ENCODE data around the gene ITPRID1. TPM values are rescaled to one million over a fixed set of nuclear protein-coding genes. Genes with fewer than 3 reads are reported as not detected.

ITPRID1 gene
- total and polyA plus RNA-seq, 9 of the 15 experiments (the other 6 are each of a cell fraction or from before 2014, with no cell fraction given), result not detected

DNA sequence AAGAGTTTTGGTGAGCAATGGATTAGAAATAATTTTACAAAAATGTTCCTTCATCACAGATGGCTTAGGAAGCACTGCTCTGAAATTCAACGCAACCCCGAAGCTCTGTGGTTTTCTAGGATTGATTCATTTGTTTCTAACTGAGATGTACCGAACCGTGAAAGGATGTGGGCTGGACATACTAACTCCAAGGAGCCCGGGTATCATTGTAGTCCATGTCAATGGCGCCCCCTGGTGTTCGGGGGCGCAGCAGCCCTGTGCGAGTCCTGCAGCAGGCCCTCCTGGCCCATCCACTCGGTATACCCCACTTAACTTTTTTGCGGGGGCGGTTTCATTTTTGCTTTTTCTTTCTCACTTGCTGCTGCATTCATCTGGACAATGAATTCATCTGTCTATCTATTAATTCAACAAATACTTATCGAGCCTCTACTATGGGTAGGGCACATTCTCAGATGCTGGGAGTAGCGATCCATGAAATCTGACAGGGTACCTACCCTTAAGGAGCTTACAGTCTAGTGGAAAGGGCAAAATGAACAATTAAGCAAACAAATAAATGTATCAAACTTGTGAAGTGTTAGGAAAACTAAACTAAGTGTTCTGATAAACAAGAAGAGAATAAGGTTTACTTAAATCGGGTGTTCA is 25.2 kb upstream of the ITPRID1 start (continued):
- TF ChIP-seq, protein P1, sequence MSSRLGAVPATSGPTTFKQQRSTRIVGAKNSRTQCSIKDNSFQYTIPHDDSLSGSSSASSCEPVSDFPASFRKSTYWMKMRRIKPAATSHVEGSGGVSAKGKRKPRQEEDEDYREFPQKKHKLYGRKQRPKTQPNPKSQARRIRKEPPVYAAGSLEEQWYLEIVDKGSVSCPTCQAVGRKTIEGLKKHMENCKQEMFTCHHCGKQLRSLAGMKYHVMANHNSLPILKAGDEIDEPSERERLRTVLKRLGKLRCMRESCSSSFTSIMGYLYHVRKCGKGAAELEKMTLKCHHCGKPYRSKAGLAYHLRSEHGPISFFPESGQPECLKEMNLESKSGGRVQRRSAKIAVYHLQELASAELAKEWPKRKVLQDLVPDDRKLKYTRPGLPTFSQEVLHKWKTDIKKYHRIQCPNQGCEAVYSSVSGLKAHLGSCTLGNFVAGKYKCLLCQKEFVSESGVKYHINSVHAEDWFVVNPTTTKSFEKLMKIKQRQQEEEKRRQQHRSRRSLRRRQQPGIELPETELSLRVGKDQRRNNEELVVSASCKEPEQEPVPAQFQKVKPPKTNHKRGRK (tag; IDR thresholded peaks at IDR 0.05), result no peak
- peak; percentile 45 for TF ChIP-seq EGR1 (conservative IDR thresholded peaks at IDR 0.05)
- TF ChIP-seq, protein P2, sequence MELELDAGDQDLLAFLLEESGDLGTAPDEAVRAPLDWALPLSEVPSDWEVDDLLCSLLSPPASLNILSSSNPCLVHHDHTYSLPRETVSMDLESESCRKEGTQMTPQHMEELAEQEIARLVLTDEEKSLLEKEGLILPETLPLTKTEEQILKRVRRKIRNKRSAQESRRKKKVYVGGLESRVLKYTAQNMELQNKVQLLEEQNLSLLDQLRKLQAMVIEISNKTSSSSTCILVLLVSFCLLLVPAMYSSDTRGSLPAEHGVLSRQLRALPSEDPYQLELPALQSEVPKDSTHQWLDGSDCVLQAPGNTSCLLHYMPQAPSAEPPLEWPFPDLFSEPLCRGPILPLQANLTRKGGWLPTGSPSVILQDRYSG (tag; conservative IDR thresholded peaks at IDR 0.05; ENCODE audit: low read depth), result no peak

DNA sequence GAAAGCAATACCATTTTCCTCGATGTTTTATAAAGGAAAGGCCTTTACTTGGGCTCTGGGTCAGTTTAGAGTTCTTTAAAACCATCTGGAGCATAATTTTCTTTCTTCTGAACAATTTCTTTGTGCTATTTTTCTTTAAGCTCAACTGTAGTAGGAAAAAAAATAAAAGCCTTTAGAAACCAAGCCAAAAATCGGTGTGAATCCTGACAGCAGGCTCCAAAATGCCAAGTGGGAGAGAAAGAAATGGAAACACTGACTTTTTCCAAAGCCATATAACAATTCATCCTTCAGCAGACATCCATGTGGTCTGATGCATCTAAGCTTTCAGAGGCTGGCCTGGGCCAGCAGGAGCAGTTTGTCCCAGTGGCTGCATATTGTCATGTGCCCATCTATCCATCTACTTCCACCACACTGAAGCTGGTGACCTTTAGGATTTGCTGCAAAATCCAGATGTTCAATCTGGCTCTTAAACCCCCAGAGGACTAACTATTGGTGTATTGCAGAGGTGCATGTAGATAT is 23.0 kb upstream of the ITPRID1 start:
- Histone ChIP-seq H3K9me3 (replicated peaks; ENCODE audit: control insufficient read depth, insufficient read depth, low read depth, low read length) (no peaks in the 10 kb centered on the region), H3K79me2 (ENCODE audit: control insufficient read depth, insufficient read depth, low read length) (no peaks in the 10 kb centered on the region), H3K36me3 (ENCODE audit: control insufficient read depth, insufficient read depth, low read length) (no peaks in the 10 kb centered on the region), H3K4me1 (replicated peaks in 1 of 2; ENCODE audit: control insufficient read depth in 2 of 2, insufficient read depth in 2 of 2, low read length in 2 of 2) (no peaks in the 10 kb centered on the region), H3K4me3 (no peak overlapping the region), H2AFZ (ENCODE audit: low read depth, low read length) (no peak overlapping the region), H3K27ac (ENCODE audit: extremely low read depth, low read depth, low read length) (no peak overlapping the region), H4K20me1 (replicated peaks; ENCODE audit: control insufficient read depth, insufficient read depth, low read length) (no peaks in the 10 kb centered on the region), H3K27me3 (ENCODE audit: control insufficient read depth in 2 of 2, insufficient read depth in 2 of 2, low read length in 2 of 2) (no peaks in the 10 kb centered on the region), H3K9me1 (ENCODE audit: control insufficient read depth, insufficient read depth, low read length) (no peaks in the 10 kb centered on the region), H3K9ac (ENCODE audit: insufficient read depth in 1 of 2, low read depth in 2 of 2, low read length in 2 of 2) (no peak overlapping the region), H3K4me2 (ENCODE audit: insufficient read depth, low read length) (no peak overlapping the region)
- no peak for FAIRE-seq
- intact Hi-C loops (cut with micrococcal nuclease), result no loop called here
- DNase-seq (ENCODE audit: extremely low read depth in 1 of 4, low spot score in 3 of 4), result no peak
- POLR2A ChIA-PET, result no interaction called here
- in situ Hi-C loops (cut with MboI), result loop anchor here (25.0 kb wide), 1 partner anchor 354 kb away; no protein-coding TSS in a partner anchor
- no TSS peak for BruUV-seq (replicated peaks)
- CTCF ChIA-PET (ENCODE audit: low intra/inter-chr PET ratio), result no interaction called here
- WGBS (ENCODE audit: insufficient coverage, low coverage, missing lambda C conversion rate), result 11% methylated on average over 2 of the region's 2 CpGs
- no peak for ATAC-seq
- TF ChIP-seq MCM3 (IDR thresholded peaks at IDR 0.05) (no peak), DMBX1 (CRISPR knock-in tag; IDR thresholded peaks at IDR 0.05; ENCODE audit: borderline replicate concordance) (no peak), ARHGAP35 (IDR thresholded peaks at IDR 0.05; ENCODE audit: partially characterized antibody) (no peak), KLF10 (CRISPR knock-in tag; IDR thresholded peaks at IDR 0.05) (no peak), PCBP2 (IDR thresholded peaks at IDR 0.05; ENCODE audit: low read depth, low read length, poor library complexity, severe bottlenecking) (no peak), KAT8 (IDR thresholded peaks at IDR 0.05; ENCODE audit: low read depth) (no peak), BRD4 (IDR thresholded peaks at IDR 0.05) (no peak), CBX8 (IDR thresholded peaks at IDR 0.05; ENCODE audit: borderline replicate concordance, extremely low read depth, low read depth, low read length, poor library complexity, severe bottlenecking) (no peak)
- TF ChIP-seq, protein P3, sequence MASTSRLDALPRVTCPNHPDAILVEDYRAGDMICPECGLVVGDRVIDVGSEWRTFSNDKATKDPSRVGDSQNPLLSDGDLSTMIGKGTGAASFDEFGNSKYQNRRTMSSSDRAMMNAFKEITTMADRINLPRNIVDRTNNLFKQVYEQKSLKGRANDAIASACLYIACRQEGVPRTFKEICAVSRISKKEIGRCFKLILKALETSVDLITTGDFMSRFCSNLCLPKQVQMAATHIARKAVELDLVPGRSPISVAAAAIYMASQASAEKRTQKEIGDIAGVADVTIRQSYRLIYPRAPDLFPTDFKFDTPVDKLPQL (IDR thresholded peaks at IDR 0.05; ENCODE audit: extremely low read depth, insufficient read length), result no peak
- TF ChIP-seq, protein P4, sequence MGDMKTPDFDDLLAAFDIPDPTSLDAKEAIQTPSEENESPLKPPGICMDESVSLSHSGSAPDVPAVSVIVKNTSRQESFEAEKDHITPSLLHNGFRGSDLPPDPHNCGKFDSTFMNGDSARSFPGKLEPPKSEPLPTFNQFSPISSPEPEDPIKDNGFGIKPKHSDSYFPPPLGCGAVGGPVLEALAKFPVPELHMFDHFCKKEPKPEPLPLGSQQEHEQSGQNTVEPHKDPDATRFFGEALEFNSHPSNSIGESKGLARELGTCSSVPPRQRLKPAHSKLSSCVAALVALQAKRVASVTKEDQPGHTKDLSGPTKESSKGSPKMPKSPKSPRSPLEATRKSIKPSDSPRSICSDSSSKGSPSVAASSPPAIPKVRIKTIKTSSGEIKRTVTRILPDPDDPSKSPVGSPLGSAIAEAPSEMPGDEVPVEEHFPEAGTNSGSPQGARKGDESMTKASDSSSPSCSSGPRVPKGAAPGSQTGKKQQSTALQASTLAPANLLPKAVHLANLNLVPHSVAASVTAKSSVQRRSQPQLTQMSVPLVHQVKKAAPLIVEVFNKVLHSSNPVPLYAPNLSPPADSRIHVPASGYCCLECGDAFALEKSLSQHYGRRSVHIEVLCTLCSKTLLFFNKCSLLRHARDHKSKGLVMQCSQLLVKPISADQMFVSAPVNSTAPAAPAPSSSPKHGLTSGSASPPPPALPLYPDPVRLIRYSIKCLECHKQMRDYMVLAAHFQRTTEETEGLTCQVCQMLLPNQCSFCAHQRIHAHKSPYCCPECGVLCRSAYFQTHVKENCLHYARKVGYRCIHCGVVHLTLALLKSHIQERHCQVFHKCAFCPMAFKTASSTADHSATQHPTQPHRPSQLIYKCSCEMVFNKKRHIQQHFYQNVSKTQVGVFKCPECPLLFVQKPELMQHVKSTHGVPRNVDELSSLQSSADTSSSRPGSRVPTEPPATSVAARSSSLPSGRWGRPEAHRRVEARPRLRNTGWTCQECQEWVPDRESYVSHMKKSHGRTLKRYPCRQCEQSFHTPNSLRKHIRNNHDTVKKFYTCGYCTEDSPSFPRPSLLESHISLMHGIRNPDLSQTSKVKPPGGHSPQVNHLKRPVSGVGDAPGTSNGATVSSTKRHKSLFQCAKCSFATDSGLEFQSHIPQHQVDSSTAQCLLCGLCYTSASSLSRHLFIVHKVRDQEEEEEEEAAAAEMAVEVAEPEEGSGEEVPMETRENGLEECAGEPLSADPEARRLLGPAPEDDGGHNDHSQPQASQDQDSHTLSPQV (IDR thresholded peaks at IDR 0.05), result no peak
